ENCODE data around the gene UGT1A10.

The UGT1A10 gene

DNA sequence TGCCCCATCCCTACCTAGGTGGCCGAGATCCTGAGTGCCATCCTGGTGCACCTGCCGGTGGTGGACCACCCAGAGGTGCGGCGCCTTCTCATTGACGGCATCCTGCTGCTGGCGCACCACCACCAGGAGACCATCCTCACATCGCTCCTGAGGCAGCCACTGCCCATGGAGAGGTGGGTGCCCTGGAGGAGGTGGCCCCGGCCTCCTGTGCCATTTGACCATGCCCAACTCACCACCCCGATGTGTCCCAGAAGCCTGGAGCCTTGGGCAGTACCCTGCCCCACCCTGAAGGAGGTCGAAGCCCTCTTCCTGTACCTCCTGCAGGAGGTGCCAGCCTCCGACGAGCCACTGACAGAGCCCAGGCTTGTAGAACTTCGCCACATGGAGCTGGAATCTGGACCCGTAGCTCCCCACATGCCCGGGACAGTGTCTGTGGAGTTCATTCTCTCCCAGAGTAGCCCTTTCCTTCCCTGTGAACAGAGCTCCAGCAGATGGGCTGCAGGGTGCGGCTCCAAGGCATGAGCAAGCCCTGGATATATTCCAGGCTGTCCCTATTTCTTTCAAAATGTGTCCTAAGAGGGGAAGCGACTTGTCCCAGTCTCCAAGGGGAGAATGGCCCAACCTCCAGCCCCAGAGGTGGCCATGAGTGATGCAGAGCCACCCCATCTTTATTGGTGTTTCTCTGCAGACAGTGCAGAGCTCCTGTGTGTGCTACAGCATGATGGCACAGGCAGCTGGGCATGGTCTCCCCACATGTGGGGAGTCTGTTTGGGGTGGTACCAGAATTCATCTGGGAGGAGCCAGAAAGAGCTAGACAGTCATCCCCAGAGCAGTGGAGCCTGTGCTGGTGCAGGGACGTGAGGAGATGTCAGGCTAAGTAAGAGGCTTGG, 183.9 kb downstream of the UGT1A10 start:
- in situ Hi-C loops (cut with MboI; ENCODE audit: low sequenced_read_pairs): no loop called here

DNA sequence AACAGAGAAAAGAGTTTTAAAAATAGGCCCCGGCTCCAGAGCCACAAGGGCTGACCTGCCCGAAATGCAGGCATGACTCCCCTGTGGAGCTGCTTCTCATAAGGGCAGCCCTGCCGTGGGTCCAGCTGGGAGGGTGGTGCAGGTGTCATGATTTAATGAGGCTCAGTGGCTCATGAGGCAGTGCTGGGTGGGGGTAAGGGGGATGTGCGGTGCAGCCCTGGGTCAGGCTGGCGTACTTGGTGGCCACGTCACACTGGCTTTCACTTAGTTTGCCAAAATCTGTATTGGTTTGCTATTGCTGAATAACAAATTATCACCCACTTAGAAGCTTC, 184.5 kb downstream of the UGT1A10 start:
- in situ Hi-C loops (cut with MboI; ENCODE audit: low sequenced_read_pairs): no loop called here

DNA sequence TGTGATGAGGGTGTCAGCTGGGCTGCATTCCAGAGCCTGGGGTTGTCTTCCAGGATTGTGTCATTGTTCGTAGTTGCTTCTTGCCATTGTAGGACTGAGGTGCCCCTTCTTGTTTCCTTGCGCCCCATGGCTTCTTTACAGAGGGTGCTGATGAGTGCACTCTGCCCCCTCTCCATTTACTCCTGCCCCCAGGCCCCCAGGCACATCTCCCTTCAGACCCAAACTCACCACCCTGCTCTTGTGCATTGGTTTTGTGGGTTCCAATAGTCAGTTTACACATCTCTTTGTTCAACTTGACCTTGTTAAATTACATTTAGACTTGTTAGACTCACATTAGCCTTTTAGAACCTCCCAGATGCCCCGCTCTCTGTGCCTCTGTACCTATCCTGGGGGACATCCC, 184.9 kb downstream of the UGT1A10 start:
- in situ Hi-C loops (cut with MboI; ENCODE audit: low sequenced_read_pairs): no loop called here

DNA sequence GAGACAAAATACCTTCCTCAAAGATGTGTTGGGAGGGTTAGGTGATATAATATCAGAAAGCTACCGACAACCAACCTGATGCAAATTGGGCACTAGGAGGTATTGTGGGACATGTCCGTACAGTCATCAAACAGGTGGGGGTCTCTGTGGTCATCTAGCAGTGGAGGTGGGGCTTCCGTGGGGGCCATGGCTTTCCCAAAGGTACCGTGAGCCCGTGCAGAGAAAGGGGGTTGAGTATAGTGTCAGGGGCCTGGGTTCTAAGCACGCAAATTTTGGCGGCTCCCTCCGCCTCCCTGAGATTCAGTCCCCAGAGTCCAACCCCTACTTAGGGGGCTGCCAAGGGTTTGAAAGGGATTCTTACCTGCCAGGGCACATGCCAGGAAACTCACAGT, 185.5 kb downstream of the UGT1A10 start:
- in situ Hi-C loops (cut with MboI; ENCODE audit: low sequenced_read_pairs): no loop called here

DNA sequence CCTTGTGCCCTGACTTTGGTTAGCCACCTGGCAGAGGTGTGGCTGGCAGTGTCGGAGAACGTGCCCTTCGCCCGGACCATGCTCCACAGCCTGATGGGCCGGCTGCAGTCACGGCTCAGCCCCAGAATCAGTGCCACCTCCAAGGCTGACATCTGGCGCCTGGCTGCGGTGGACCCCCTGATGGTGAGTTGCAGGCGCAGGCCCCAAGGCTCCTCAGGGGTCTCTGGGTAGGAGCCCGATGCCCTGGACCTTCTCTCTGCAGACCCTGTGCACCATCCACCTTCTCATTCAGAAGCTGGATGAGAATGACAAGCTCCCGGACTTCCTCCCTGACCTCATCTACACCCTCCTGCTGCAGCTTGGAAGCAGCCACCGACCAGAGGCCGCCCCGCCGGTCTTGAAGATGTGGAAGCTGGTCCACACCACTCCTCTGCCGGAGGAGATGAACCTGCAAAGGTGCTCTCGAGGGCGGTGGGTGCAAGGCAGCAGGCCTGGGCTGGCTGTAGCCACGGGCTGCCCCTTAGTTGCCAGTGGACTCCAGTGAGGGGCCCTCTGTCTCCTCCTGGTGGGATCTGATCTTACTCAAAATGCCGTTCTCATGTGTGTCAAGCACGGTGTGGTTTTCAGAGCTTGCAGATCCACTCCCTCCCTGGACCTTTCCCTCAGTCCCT, 186.0 kb downstream of the UGT1A10 start:
- in situ Hi-C loops (cut with MboI; ENCODE audit: low sequenced_read_pairs): no loop called here
